ENCODE measurements around the gene PIK3C3. TPM values are rescaled to one million over a fixed set of nuclear protein-coding genes. Genes with fewer than 3 reads are reported as not detected.

Gene PIK3C3
- total RNA-seq, 2 donors from 2014 or later = 23.1 to 31.0 TPM

DNA sequence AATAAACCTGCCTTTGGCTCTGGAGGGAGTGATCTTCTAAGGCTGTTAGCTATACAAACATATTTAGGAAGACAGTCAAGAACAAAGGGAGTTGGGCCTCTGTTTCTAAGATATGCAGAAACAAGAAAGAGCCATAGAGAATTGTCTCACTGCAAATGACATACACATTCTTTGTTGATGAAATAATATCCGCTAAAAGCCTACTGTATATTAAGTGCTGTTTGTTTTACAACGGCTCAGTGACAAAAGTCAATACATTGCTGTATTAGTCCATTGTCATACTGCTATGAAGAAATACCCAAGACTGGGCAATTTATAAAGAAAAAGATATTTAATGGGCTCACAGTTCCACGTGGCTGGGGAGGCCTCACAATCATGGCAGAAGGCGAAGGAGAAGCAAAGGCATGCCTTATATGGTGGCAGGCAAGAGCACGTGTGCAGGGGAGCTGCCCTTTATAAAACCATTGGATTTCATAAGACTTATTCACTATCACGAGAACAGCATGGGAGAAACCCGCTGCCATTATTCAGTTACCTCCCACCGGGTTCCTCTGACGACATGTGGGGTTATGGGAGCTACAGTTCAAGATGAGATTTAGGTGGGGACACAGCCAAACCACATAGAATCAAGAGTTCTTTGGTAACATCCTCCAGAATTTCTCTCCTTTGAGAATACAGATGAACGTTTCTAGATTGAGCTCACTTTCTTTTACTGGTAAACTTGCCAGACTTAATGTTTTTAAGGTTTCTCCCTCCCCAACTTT, 157.8 kb downstream of the PIK3C3 start:
- no peaks in the 10 kb centered on the region for H3K9me3 ChIP-seq
- DNase-seq = no peak
- 69 to 70% methylated on average over 10 of the region's 10 CpGs for WGBS, 2 donors
- no peak for ATAC-seq
- H3K4me1 ChIP-seq = peaks cover 7% of the 10 kb centered on the region
- TF ChIP-seq, protein P1, sequence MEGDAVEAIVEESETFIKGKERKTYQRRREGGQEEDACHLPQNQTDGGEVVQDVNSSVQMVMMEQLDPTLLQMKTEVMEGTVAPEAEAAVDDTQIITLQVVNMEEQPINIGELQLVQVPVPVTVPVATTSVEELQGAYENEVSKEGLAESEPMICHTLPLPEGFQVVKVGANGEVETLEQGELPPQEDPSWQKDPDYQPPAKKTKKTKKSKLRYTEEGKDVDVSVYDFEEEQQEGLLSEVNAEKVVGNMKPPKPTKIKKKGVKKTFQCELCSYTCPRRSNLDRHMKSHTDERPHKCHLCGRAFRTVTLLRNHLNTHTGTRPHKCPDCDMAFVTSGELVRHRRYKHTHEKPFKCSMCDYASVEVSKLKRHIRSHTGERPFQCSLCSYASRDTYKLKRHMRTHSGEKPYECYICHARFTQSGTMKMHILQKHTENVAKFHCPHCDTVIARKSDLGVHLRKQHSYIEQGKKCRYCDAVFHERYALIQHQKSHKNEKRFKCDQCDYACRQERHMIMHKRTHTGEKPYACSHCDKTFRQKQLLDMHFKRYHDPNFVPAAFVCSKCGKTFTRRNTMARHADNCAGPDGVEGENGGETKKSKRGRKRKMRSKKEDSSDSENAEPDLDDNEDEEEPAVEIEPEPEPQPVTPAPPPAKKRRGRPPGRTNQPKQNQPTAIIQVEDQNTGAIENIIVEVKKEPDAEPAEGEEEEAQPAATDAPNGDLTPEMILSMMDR (IDR thresholded peaks at IDR 0.05) = no peak
- TF ChIP-seq POLR2A (IDR thresholded peaks at IDR 0.05) = no peak
- no peaks in the 10 kb centered on the region for H3K36me3 ChIP-seq (replicated peaks in 1 of 2; ENCODE audit: insufficient read depth in 1 of 2, low read depth in 2 of 2)
- H3K4me3 ChIP-seq = no peak overlapping the region
- H3K27me3 ChIP-seq = no peaks in the 10 kb centered on the region
- no peak overlapping the region for H3K27ac ChIP-seq
- intact Hi-C loops (cut with DNase I) = no loop called here

DNA sequence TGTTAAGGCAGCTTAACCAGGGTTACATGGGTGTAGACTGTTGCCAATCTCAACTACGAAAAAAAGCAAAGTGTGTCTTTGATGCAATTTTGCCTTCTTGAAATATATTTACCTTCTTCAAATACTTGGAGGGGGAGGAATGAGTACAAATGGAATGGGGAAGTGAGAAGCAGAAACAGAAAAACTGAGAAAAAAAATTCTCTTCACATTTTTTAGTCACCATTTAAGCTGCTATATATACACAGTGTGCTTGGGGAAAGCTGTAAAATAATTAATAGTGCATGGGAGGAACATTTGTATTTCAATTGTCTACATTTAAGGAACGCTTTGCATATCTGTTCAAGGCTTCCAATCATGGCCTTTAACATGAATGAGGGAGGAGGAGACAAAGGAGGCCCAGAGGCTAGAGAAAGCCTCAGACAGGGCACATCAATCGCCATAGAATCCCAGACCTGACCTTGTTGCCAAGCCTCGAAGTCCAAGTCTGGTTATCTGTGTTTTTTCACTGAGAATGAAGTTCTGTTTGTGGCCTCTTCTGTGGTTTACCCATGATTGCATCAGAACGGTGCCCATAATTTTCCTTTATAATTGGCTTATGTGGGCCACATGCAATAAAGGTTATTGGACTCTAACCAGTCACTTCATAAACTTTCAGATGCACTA, 158.6 kb downstream of the PIK3C3 start:
- H3K36me3 ChIP-seq (replicated peaks in 1 of 2; ENCODE audit: insufficient read depth in 1 of 2, low read depth in 2 of 2) = no peaks in the 10 kb centered on the region
- ATAC-seq = no peak

DNA sequence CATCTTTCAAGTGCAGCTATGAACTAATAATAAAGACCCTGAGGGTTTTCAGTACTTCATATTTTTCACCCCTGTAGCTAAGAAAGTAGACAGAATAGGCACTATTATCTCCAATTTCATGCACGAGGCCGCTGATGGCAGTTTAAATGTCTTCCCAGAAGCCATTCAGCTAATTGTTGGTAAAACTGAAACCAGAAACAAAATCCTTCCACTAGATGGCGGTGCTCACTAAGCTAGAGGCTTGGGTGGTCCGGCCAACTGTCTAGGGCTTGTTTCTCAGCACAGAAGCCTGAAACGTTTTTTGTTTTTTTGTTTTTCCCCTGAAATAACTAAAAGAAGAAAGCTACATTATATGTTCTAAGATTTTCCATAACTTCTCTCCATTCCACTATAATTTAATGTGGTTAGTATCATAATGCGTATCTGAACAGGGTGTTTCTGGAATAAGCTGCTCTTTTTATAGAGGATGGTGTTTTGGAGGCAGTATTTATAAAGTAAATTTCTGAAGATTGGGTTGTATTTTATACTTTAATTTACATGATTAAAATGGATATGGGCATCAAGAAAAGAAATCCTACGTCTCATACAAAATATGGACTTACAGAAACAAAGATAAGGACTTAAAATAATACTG, 159.4 kb downstream of the PIK3C3 start:
- intact Hi-C loops (cut with DNase I) = no loop called here
- Histone ChIP-seq H3K9me3 (no peaks in the 10 kb centered on the region), H3K27me3 (no peaks in the 10 kb centered on the region), H3K27ac (no peak overlapping the region), H3K4me1 (peaks cover 7% of the 10 kb centered on the region), H3K36me3 (replicated peaks in 1 of 2; ENCODE audit: insufficient read depth in 1 of 2, low read depth in 2 of 2) (no peaks in the 10 kb centered on the region), H3K4me3 (no peak overlapping the region)
- peak; percentile 46 to 71 (median 53) for DNase-seq
- TF ChIP-seq POLR2A (IDR thresholded peaks at IDR 0.05) = no peak
- TF ChIP-seq, protein P1 (IDR thresholded peaks at IDR 0.05) = peak; percentile 64 to 87 (median 80)
- ATAC-seq = peak; percentile 81
- 23 to 25% methylated on average over 7 of the region's 7 CpGs for WGBS, 2 donors

More for the DNA sequence above, 158.6 kb downstream of the PIK3C3 start:
- TF ChIP-seq POLR2A (IDR thresholded peaks at IDR 0.05) = no peak
- TF ChIP-seq, protein P1 (IDR thresholded peaks at IDR 0.05) = no peak
- H3K4me1 ChIP-seq = peaks cover 7% of the 10 kb centered on the region
- WGBS, 2 donors = 53 to 57% methylated on average over 5 of the region's 5 CpGs
- intact Hi-C loops (cut with DNase I) = no loop called here
- H3K9me3 ChIP-seq = no peaks in the 10 kb centered on the region
- no peaks in the 10 kb centered on the region for H3K27me3 ChIP-seq
- H3K27ac ChIP-seq = no peak overlapping the region
- no peak overlapping the region for H3K4me3 ChIP-seq
- DNase-seq = no peak

DNA sequence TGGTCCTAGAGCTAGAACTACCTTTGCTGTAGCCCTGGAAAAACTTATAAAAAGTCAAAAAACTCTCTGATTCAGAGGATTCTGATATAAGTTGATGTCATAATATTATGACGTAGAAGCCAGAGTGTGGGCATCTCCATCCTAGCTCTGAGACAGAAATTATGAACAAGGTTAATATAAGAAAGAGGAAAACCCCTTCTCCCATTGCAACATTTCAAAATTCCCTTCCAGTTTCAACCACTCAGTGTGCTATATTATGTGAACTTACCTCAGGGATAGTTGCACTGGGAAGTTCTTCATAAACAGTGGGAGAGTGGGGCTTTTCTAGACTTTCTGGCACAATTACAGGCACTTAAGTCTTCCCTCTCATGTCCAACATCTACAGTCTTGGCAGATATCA, 171.6 kb downstream of the PIK3C3 start:
- H3K4me1 ChIP-seq = peaks cover 5% of the 10 kb centered on the region
- H3K27ac ChIP-seq = no peak overlapping the region
- TF ChIP-seq, protein P1 (IDR thresholded peaks at IDR 0.05) = no peak
- no peak for TF ChIP-seq POLR2A (IDR thresholded peaks at IDR 0.05)
- no peak overlapping the region for H3K4me3 ChIP-seq
- no peaks in the 10 kb centered on the region for H3K36me3 ChIP-seq (replicated peaks in 1 of 2; ENCODE audit: insufficient read depth in 1 of 2, low read depth in 2 of 2)
- no peaks in the 10 kb centered on the region for H3K9me3 ChIP-seq
- H3K27me3 ChIP-seq = no peaks in the 10 kb centered on the region
- intact Hi-C loops (cut with DNase I) = no loop called here
- ATAC-seq (no peak), DNase-seq (no peak)
- WGBS, 2 donors = 81 to 83% methylated on average over 1 of the region's 1 CpG
